NT2/D1 (cell line): ENCODE results near the gene ALMS1.
"Not testable (repeated sequence)": the region's sequence is repeated elsewhere in the genome, so short reads cannot be mapped to it uniquely, and the experiment has no call there.

Source experiments
- DNase-seq: peaks from one replicate; pipeline ENCODE4 v3.0.0-alpha.2; 2011; ENCODE audit warnings: low read depth, low spot score
- H3K27me3 ChIP-seq: 2 replicates; pipeline ENCODE4 v1.6.0; 2011; ENCODE audit warnings: mild to moderate bottlenecking; ENCODE audit not compliant: insufficient read length, insufficient read depth
- H3K36me3 ChIP-seq: 2 replicates; pipeline ENCODE4 v1.6.1; 2011; ENCODE audit warnings: mild to moderate bottlenecking, low read length, mixed read lengths; ENCODE audit not compliant: insufficient read depth, insufficient read length
- H3K4me1 ChIP-seq: 2 replicates; pipeline ENCODE4 v1.5.1; 2011; ENCODE audit not compliant: insufficient read depth, insufficient read length
- H3K4me3 ChIP-seq: 2 replicates; pipeline ENCODE4 v1.5.1; 2011; ENCODE audit warnings: low read depth; ENCODE audit not compliant: insufficient read length
- H3K9ac ChIP-seq: 2 replicates; pipeline ENCODE4 v1.6.0; 2011; ENCODE audit warnings: low read depth; ENCODE audit not compliant: insufficient read length
- H3K9me3 ChIP-seq: 2 replicates; pipeline ENCODE4 v1.5.1; 2011; ENCODE audit warnings: mild to moderate bottlenecking, low read length; ENCODE audit not compliant: insufficient read depth
- SUZ12 ChIP-seq: IDR thresholded peaks from 2 replicates; pipeline ENCODE4 v1.6.1; 2011; ENCODE audit not compliant: insufficient read length, insufficient read depth; ENCODE audit errors: extremely low read depth
- YY1 ChIP-seq: IDR thresholded peaks from 2 replicates; pipeline ENCODE4 v1.6.1; 2011; ENCODE audit not compliant: insufficient read length, insufficient read depth
- ZNF274 ChIP-seq: IDR thresholded peaks from 2 replicates; pipeline ENCODE4 v1.6.1; 2011; ENCODE audit warnings: mild to moderate bottlenecking, low read depth, low read length

ALMS1 gene

DNA sequence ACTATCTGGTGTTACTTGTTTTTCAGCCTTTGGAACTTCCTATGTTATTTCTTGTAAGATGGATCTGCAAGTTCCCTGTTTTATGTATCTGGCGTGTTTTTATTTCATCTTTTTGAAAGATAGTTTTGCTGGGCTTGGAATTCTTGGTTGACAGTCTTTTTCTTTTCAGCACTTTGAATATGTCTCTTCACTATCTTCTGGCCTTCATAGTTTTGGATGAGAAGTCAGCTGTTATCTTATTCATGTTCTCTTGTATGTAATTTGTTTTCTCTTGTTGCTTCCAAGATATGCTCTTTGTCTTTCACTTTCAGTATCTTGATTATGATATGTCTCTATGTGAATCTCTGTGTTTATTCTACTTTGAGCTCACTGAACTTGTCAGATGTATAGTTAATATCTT, 50.4 kb downstream of the ALMS1 start:
- H3K9ac ChIP-seq, result no peak overlapping the region
- H3K4me1 ChIP-seq, result no peaks in the 10 kb centered on the region
- no peaks in the 10 kb centered on the region for H3K27me3 ChIP-seq
- no peak overlapping the region for H3K4me3 ChIP-seq
- no peak for DNase-seq
- H3K9me3 ChIP-seq, result peaks cover 11% of the 10 kb centered on the region; the same call in 1 of the 2 replicates
- TF ChIP-seq SUZ12 (no peak), YY1 (no peak), ZNF274 (no peak)
- peaks cover 26% of the 10 kb centered on the region for H3K36me3 ChIP-seq

DNA sequence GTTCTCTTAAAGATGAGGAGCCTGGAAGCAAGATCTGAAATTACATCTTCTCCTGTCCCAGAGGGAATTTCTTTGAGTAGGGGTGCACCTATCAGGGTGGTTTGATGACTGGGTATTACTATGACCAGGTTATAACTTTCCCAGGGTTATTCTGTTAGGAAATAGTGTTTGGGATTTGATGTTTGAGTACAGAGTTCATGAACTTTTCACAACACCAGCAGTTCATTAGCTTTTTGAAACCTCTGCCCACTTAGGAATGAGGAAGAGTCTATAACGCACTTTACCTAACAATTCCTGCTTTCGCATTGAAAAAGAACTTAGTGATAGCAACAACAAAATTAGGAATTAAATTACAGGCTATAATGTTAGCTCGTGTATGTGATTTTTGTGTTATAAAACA, 58.6 kb downstream of the ALMS1 start:
- H3K36me3 ChIP-seq, result peaks cover 23% of the 10 kb centered on the region
- no peaks in the 10 kb centered on the region for H3K4me1 ChIP-seq
- H3K27me3 ChIP-seq, result no peaks in the 10 kb centered on the region
- no peak for DNase-seq
- TF ChIP-seq ZNF274 (no peak), SUZ12 (no peak), YY1 (no peak)
- H3K4me3 ChIP-seq, result no peak overlapping the region
- no peak overlapping the region for H3K9ac ChIP-seq
- H3K9me3 ChIP-seq, result no peaks in the 10 kb centered on the region

DNA sequence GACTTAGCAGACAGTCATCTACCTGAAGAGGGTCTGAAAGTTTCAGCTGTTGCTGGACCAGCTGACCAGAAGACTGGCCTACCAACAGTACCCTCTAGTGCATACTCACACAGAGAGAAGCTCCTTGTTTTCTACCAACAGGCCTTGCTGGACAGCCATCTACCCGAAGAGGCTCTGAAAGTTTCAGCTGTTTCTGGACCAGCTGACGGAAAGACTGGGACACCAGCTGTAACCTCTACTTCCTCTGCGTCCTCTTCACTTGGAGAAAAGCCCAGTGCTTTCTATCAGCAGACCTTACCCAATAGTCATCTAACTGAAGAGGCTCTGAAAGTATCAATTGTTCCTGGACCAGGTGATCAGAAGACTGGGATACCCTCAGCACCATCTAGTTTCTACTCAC, 63.2 kb downstream of the ALMS1 start:
- no peaks in the 10 kb centered on the region for H3K4me1 ChIP-seq
- H3K9ac ChIP-seq, result no peak overlapping the region
- H3K4me3 ChIP-seq, result no peak overlapping the region
- DNase-seq, result no peak
- H3K9me3 ChIP-seq, result no peaks in the 10 kb centered on the region
- H3K36me3 ChIP-seq, result peaks cover 59% of the 10 kb centered on the region
- TF ChIP-seq YY1, result no peak
- no peak for TF ChIP-seq ZNF274
- TF ChIP-seq SUZ12, result no peak
- H3K27me3 ChIP-seq, result no peaks in the 10 kb centered on the region

DNA sequence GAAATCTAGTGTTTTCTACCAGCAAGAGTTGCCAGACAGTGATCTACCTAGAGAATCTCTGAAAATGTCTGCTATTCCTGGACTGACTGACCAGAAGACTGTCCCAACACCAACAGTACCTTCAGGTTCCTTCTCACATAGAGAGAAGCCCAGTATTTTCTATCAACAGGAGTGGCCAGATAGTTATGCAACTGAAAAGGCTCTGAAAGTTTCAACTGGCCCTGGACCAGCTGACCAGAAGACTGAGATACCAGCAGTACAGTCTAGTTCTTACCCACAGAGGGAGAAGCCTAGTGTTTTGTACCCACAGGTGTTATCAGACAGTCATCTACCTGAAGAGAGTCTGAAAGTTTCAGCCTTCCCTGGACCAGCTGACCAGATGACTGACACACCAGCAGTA, 63.8 kb downstream of the ALMS1 start:
- no peaks in the 10 kb centered on the region for H3K4me1 ChIP-seq
- H3K9me3 ChIP-seq, result no peaks in the 10 kb centered on the region
- peaks cover 59% of the 10 kb centered on the region for H3K36me3 ChIP-seq

DNA sequence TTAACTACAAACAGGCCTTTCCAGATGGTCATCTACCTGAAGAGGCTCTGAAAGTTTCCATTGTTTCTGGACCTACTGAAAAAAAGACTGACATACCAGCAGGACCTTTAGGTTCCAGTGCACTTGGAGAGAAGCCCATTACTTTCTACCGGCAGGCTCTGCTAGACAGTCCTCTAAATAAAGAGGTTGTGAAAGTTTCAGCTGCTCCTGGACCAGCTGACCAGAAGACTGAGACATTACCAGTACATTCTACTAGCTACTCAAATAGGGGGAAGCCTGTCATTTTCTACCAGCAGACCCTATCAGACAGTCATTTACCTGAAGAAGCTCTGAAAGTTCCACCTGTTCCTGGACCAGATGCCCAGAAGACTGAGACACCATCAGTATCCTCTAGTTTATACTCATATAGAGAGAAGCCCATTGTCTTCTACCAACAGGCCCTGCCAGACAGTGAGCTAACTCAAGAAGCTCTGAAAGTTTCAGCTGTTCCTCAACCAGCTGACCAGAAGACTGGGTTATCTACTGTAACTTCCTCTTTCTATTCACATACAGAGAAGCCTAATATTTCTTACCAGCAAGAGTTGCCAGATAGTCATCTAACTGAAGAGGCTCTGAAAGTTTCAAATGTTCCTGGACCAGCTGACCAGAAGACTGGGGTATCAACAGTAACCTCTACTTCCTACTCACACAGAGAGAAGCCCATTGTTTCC, 65.8 kb downstream of the ALMS1 start:
- Histone ChIP-seq H3K9ac (no peak overlapping the region), H3K9me3 (no peaks in the 10 kb centered on the region), H3K4me1 (no peaks in the 10 kb centered on the region), H3K27me3 (no peaks in the 10 kb centered on the region), H3K4me3 (no peak overlapping the region), H3K36me3 (peaks cover 67% of the 10 kb centered on the region)
- DNase-seq, result no peak
- no peak for TF ChIP-seq ZNF274
- TF ChIP-seq YY1, result no peak
- TF ChIP-seq SUZ12, result no peak

More for the DNA sequence above, 63.8 kb downstream of the ALMS1 start:
- Histone ChIP-seq H3K9ac (no peak overlapping the region), H3K4me3 (no peak overlapping the region), H3K27me3 (no peaks in the 10 kb centered on the region)
- TF ChIP-seq YY1, result no peak
- TF ChIP-seq SUZ12, result no peak
- no peak for TF ChIP-seq ZNF274
- DNase-seq, result no peak

DNA sequence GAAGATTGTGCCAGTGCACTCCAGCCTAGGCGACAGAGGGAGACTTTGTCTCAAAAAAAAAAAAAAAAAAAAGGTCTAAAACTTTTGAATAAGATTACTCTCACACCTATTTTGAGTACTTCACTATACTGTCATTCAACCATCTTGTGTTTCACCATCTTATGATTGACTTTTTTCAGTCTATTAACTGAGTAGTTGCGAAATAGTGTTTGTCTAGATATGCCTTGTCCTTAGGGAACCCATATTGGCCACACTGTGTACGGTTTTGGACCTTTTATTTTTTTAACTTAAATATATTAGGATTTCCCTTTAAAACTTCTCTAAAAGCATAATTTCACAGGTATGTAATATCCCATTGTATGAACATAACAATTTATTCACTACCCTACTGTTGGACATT, 72.3 kb downstream of the ALMS1 start:
- TF ChIP-seq ZNF274, result no peak
- no peak for TF ChIP-seq SUZ12
- no peak for TF ChIP-seq YY1
- Histone ChIP-seq H3K27me3 (no peaks in the 10 kb centered on the region), H3K9me3 (peaks cover 19% of the 10 kb centered on the region), H3K36me3 (peaks cover 26% of the 10 kb centered on the region), H3K4me1 (no peaks in the 10 kb centered on the region), H3K9ac (no peak overlapping the region), H3K4me3 (no peak overlapping the region)
- DNase-seq, result no peak

DNA sequence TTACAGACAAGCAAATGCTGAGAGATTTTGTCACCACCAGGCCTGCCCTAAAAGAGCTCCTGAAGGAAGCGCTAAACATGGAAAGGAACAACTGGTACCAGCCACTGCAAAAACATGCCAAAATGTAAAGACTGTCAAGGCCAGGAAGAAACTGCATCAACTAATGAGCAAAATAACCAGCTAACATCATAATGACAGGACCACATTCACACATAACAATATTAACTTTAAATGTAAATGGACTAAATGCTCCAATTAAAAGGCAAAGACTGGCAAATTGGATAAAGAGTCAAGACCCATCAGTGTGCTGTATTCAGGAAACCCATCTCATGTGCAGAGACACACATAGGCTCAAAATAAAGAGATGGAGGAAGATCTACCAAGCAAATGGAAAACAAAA, 76.8 kb downstream of the ALMS1 start:
- Histone ChIP-seq H3K9me3 (peaks cover 19% of the 10 kb centered on the region), H3K36me3 (peaks cover 11% of the 10 kb centered on the region)
- DNase-seq, H3K9ac ChIP-seq, H3K27me3 ChIP-seq, H3K4me3 ChIP-seq, H3K4me1 ChIP-seq: not testable (repeated sequence)
